Activated T-helper 1 cell treated with anti-CD3 and anti-CD28 coated beads, Interleukin-12 subunit alpha, Interleukin-12 subunit beta, Interleukin-2, Interleukin-4 antibody, amounts not matched to agents 30 ng/mL and 10 ng/mL and 1 ng/mL, durations not matched to agents 14 hours and 24 hours and 36 hours (primary cell): ENCODE results near the gene EPHA1. TPM values are rescaled to one million over a fixed set of nuclear protein-coding genes. Genes with fewer than 3 reads are reported as not detected.
"Not testable (repeated sequence)": the region's sequence is repeated elsewhere in the genome, so short reads cannot be mapped to it uniquely, and the experiment has no call there.

Experiments
- DNase-seq: peaks from one replicate; pipeline ENCODE4 v3.0.0; 2021; ENCODE audit warnings: low spot score
- H3K27ac Mint-ChIP-seq: one replicate; pipeline ENCODE4 v1.8.0; 2021; ENCODE audit warnings: mild to moderate bottlenecking, mixed read lengths
- H3K27me3 Mint-ChIP-seq: one replicate; pipeline ENCODE4 v1.8.0; 2022; ENCODE audit warnings: mild to moderate bottlenecking, moderate library complexity, mixed read lengths; ENCODE audit not compliant: insufficient read depth
- H3K36me3 Mint-ChIP-seq: one replicate; pipeline ENCODE4 v1.8.0; 2021; ENCODE audit warnings: low read depth, mixed read lengths
- H3K4me1 Mint-ChIP-seq: one replicate; pipeline ENCODE4 v1.8.0; 2021; ENCODE audit warnings: low read depth, mixed read lengths
- H3K4me3 Mint-ChIP-seq: one replicate; pipeline ENCODE4 v1.8.0; 2021; ENCODE audit warnings: mild to moderate bottlenecking, moderate library complexity, mixed read lengths
- H3K9me3 Mint-ChIP-seq: one replicate; pipeline ENCODE4 v1.8.0; 2021; ENCODE audit warnings: mixed read lengths
- intact Hi-C: fragments of 100-400 bp; cut with micrococcal nuclease; formaldehyde crosslinking; loops from one replicate; pipeline ENCODE4 v1.15.1; 2024
- total RNA-seq: library from RNA; stranded (reverse); gene quantifications from 2 replicates; pipeline ENCODE4 v1.2.3, GENCODE V29; 2022

The EPHA1 gene
- total RNA-seq, 1 donor from 2014 or later, result not detected

- no peak for DNase-seq
- H3K36me3 Mint-ChIP-seq, result no peaks in the 10 kb centered on the region
- H3K4me1 Mint-ChIP-seq, result peaks cover 9% of the 10 kb centered on the region
- no peak overlapping the region for H3K27ac Mint-ChIP-seq
- intact Hi-C loops, result no loop called here
- no peak overlapping the region for H3K4me3 Mint-ChIP-seq
- H3K27me3 Mint-ChIP-seq, result peaks cover 16% of the 10 kb centered on the region
- no peaks in the 10 kb centered on the region for H3K9me3 Mint-ChIP-seq
Measured at GRCh38 chr7:143422033-143422432, 13.4 kb upstream of the EPHA1 start.

GRCh38 chr7:143420624-143421023 is 12.0 kb upstream of the EPHA1 start:
- H3K9me3 Mint-ChIP-seq, H3K36me3 Mint-ChIP-seq, intact Hi-C loops, H3K4me3 Mint-ChIP-seq, DNase-seq, H3K4me1 Mint-ChIP-seq, H3K27ac Mint-ChIP-seq: not testable (repeated sequence)
- peaks cover 18% of the 10 kb centered on the region for H3K27me3 Mint-ChIP-seq

- no peak overlapping the region for H3K4me3 Mint-ChIP-seq
- peaks cover 21% of the 10 kb centered on the region for H3K27me3 Mint-ChIP-seq
- intact Hi-C loops, result loop anchor here (5.0 kb wide), 1 partner anchor 113 kb away; no protein-coding TSS in a partner anchor
- no peaks in the 10 kb centered on the region for H3K36me3 Mint-ChIP-seq
- DNase-seq, result no peak
- no peak overlapping the region for H3K27ac Mint-ChIP-seq
- no peaks in the 10 kb centered on the region for H3K9me3 Mint-ChIP-seq
- peaks cover 4% of the 10 kb centered on the region for H3K4me1 Mint-ChIP-seq
Measured at GRCh38 chr7:143419880-143420279, 11.2 kb upstream of the EPHA1 start.

- H3K27me3 Mint-ChIP-seq, result peaks cover 26% of the 10 kb centered on the region
- no peak overlapping the region for H3K4me3 Mint-ChIP-seq
- no peaks in the 10 kb centered on the region for H3K9me3 Mint-ChIP-seq
- no peaks in the 10 kb centered on the region for H3K36me3 Mint-ChIP-seq
- no peak overlapping the region for H3K27ac Mint-ChIP-seq
- intact Hi-C loops, result loop anchor here (5.0 kb wide), 1 partner anchor 112 kb away; no protein-coding TSS in a partner anchor
- peaks cover 4% of the 10 kb centered on the region for H3K4me1 Mint-ChIP-seq
- DNase-seq, result no peak
Measured at GRCh38 chr7:143418681-143419458, 10.2 kb upstream of the EPHA1 start.

- H3K27me3 Mint-ChIP-seq, result peaks cover 26% of the 10 kb centered on the region
- no peaks in the 10 kb centered on the region for H3K9me3 Mint-ChIP-seq
- intact Hi-C loops, result loop anchor here (2.0 to 5.0 kb wide), 2 partner anchors 111 to 409 kb away; no protein-coding TSS in a partner anchor
- H3K4me1 Mint-ChIP-seq, result peaks cover 4% of the 10 kb centered on the region
- H3K36me3 Mint-ChIP-seq, result no peaks in the 10 kb centered on the region
- no peak overlapping the region for H3K27ac Mint-ChIP-seq
- DNase-seq, result no peak
- no peak overlapping the region for H3K4me3 Mint-ChIP-seq
Measured at GRCh38 chr7:143417734-143418383, 9.2 kb upstream of the EPHA1 start.

- no peaks in the 10 kb centered on the region for H3K9me3 Mint-ChIP-seq
- H3K4me1 Mint-ChIP-seq, result peaks cover 4% of the 10 kb centered on the region
- no peak overlapping the region for H3K27ac Mint-ChIP-seq
- H3K4me3 Mint-ChIP-seq, result no peak overlapping the region
- intact Hi-C loops, result loop anchor here (1.0 to 5.0 kb wide), 6 partner anchors 36 to 711 kb away; partner anchors contain the start of gene FAM131B
- no peaks in the 10 kb centered on the region for H3K36me3 Mint-ChIP-seq
- H3K27me3 Mint-ChIP-seq, result peaks cover 20% of the 10 kb centered on the region
- no peak for DNase-seq
Measured at GRCh38 chr7:143416565-143417149, 8.0 kb upstream of the EPHA1 start.

- H3K27ac Mint-ChIP-seq, result no peak overlapping the region
- intact Hi-C loops, result loop anchor here (1.0 to 5.0 kb wide), 6 partner anchors 36 to 711 kb away; partner anchors contain the start of gene FAM131B
- H3K4me1 Mint-ChIP-seq, result peaks cover 4% of the 10 kb centered on the region
- peaks cover 21% of the 10 kb centered on the region for H3K27me3 Mint-ChIP-seq
- DNase-seq, result no peak
- H3K9me3 Mint-ChIP-seq, result no peaks in the 10 kb centered on the region
- no peak overlapping the region for H3K4me3 Mint-ChIP-seq
- no peaks in the 10 kb centered on the region for H3K36me3 Mint-ChIP-seq
Measured at GRCh38 chr7:143415742-143416397, 7.2 kb upstream of the EPHA1 start.

- H3K4me3 Mint-ChIP-seq, H3K27ac Mint-ChIP-seq, H3K36me3 Mint-ChIP-seq, DNase-seq, H3K4me1 Mint-ChIP-seq, H3K9me3 Mint-ChIP-seq: not testable (repeated sequence)
- peaks cover 24% of the 10 kb centered on the region for H3K27me3 Mint-ChIP-seq
- intact Hi-C loops, result loop anchor here (5.0 kb wide), 1 partner anchor 108 kb away; no protein-coding TSS in a partner anchor
Measured at GRCh38 chr7:143415209-143415608, 6.6 kb upstream of the EPHA1 start.

GRCh38 chr7:143413123-143413522 is 4.5 kb upstream of the EPHA1 start:
- no peak overlapping the region for H3K4me3 Mint-ChIP-seq

GRCh38 chr7:143411976-143412708 is 3.5 kb upstream of the EPHA1 start:
- intact Hi-C loops, result no loop called here

More at GRCh38 chr7:143413123-143413522, 4.5 kb upstream of the EPHA1 start:
- peaks cover 30% of the 10 kb centered on the region for H3K27me3 Mint-ChIP-seq
- no peak overlapping the region for H3K27ac Mint-ChIP-seq
- peaks cover 13% of the 10 kb centered on the region for H3K4me1 Mint-ChIP-seq
- no peaks in the 10 kb centered on the region for H3K36me3 Mint-ChIP-seq
- no peak for DNase-seq
- no peaks in the 10 kb centered on the region for H3K9me3 Mint-ChIP-seq
- intact Hi-C loops, result no loop called here

GRCh38 chr7:143410521-143411004 is 1.9 kb upstream of the EPHA1 start:
- peaks cover 44% of the 10 kb centered on the region for H3K27me3 Mint-ChIP-seq
- no peak for DNase-seq
- H3K9me3 Mint-ChIP-seq, result no peaks in the 10 kb centered on the region
- intact Hi-C loops, result no loop called here
- no peaks in the 10 kb centered on the region for H3K36me3 Mint-ChIP-seq
- H3K27ac Mint-ChIP-seq, result no peak overlapping the region
- H3K4me1 Mint-ChIP-seq, result peaks cover 22% of the 10 kb centered on the region
- no peak overlapping the region for H3K4me3 Mint-ChIP-seq

More at GRCh38 chr7:143411976-143412708, 3.5 kb upstream of the EPHA1 start:
- Mint-ChIP-seq H3K36me3 (no peaks in the 10 kb centered on the region), H3K27me3 (peaks cover 39% of the 10 kb centered on the region), H3K4me3 (no peak overlapping the region), H3K4me1 (peaks cover 23% of the 10 kb centered on the region), H3K9me3 (no peaks in the 10 kb centered on the region), H3K27ac (no peak overlapping the region)
- DNase-seq, result no peak

GRCh38 chr7:143408252-143408685 is 387 bp downstream of the EPHA1 start:
- DNase-seq, result no peak
- H3K4me1 Mint-ChIP-seq, result peaks cover 22% of the 10 kb centered on the region
- H3K27me3 Mint-ChIP-seq, result peaks cover 48% of the 10 kb centered on the region
- H3K36me3 Mint-ChIP-seq, result no peaks in the 10 kb centered on the region
- H3K9me3 Mint-ChIP-seq, result no peaks in the 10 kb centered on the region
- intact Hi-C loops, result no loop called here
- no peak overlapping the region for H3K4me3 Mint-ChIP-seq
- H3K27ac Mint-ChIP-seq, result no peak overlapping the region
